GM12878 (cell line): Measurements from ENCODE around the gene WDR59. TPM values are rescaled to one million over a fixed set of nuclear protein-coding genes. Genes with fewer than 3 reads are reported as not detected.

Source experiments
- ATAC-seq: fragments of 200-7000 bp; cut with Tn5 transposase; 3 replicates; pipeline ENCODE4 v1.9.1; 2020; ENCODE audit warnings: mild to moderate bottlenecking, moderate library complexity
- BruUV-seq: library from RNA; stranded (reverse); fragments of 400-500 nt; replicated peaks from 2 replicates; lab custom pipeline; 2021; lab: Mats Ljungman, UMichigan
- CTCF ChIA-PET: fragments of 300-600 bp; sonication (Branson Sonifier 250); formaldehyde crosslinking; extraction: SDS; loops from one replicate; lab custom pipeline; 2021; ENCODE audit warnings: inconsistent platforms; lab: Yijun Ruan, JAX
- POLR2A ChIA-PET: fragments of 350-600 bp; formaldehyde crosslinking; extraction: SDS; loops from one replicate; lab custom pipeline; 2021; ENCODE audit warnings: inconsistent platforms; lab: Charles Lee
- RAD21 ChIA-PET: fragments of 300-600 bp; sonication (Branson Sonifier 250); formaldehyde crosslinking; loops from one replicate; lab custom pipeline; 2023; ENCODE audit warnings: antibody characterized with exemption; ENCODE audit not compliant: unreplicated experiment; lab: Charles Lee
- SMC1A ChIA-PET: fragments of 300-600 bp; sonication (Branson Sonifier 250); formaldehyde crosslinking; loops from one replicate; lab custom pipeline; 2023; ENCODE audit not compliant: unreplicated experiment, uncharacterized antibody; lab: Charles Lee
- DNase-seq: peaks from one replicate; pipeline ENCODE4 v3.0.0-alpha.2; 2011; ENCODE audit warnings: low read depth, low spot score
- FAIRE-seq: peaks from 3 replicates; lab custom pipeline; 2011; peaks lifted over from hg19 to GRCh38; lab: Jason Lieb, UNC
- H2AFZ ChIP-seq: 2 replicates; pipeline ENCODE4 v1.6.0; 2011; ENCODE audit warnings: low read depth, low read length, control low read depth; ENCODE audit not compliant: control insufficient read depth
- H3K27ac ChIP-seq: 2 replicates; pipeline ENCODE4 v1.5.1; 2011; ENCODE audit warnings: control low read depth; ENCODE audit not compliant: control insufficient read depth, insufficient read depth
- H3K27me3 ChIP-seq, 2 experiments: replicated peaks in 1 of 2; 2 replicates each; pipeline versions ENCODE4 v1.6.0 to v1.6.1; 2011; ENCODE audit warnings: low read length in 1 of 2; ENCODE audit not compliant: control insufficient read depth in 2 of 2, insufficient read depth in 2 of 2
- H3K36me3 ChIP-seq, 2 experiments: 2 replicates each; pipeline ENCODE4 v1.5.1; 2011; ENCODE audit warnings: low read length in 1 of 2; ENCODE audit not compliant: control insufficient read depth in 2 of 2, insufficient read depth in 2 of 2
- H3K4me1 ChIP-seq: 2 replicates; pipeline ENCODE4 v1.6.1; 2011; ENCODE audit warnings: mild to moderate bottlenecking, low read length, moderate library complexity, mixed read lengths; ENCODE audit not compliant: control insufficient read depth, insufficient read depth
- H3K4me2 ChIP-seq: 2 replicates; pipeline ENCODE4 v1.6.0; 2011; ENCODE audit warnings: control low read depth; ENCODE audit not compliant: control insufficient read depth, insufficient read depth
- H3K4me3 ChIP-seq: fragments of 200-600 bp; sonication (generic); 2 replicates; pipeline ENCODE4 v1.5.1; 2016
- H3K79me2 ChIP-seq: 2 replicates; pipeline ENCODE4 v1.6.0; 2011; ENCODE audit warnings: low read length; ENCODE audit not compliant: control insufficient read depth, insufficient read depth
- H3K9ac ChIP-seq: 2 replicates; pipeline ENCODE4 v1.8.0; 2011; ENCODE audit warnings: low read length, control low read depth, mixed read lengths; ENCODE audit not compliant: control insufficient read depth, insufficient read depth
- H3K9me3 ChIP-seq: replicated peaks from 3 replicates; pipeline ENCODE4 v1.5.1; 2011; ENCODE audit warnings: mild to moderate bottlenecking, low read length; ENCODE audit not compliant: control insufficient read depth, insufficient read depth
- H4K20me1 ChIP-seq: 2 replicates; pipeline ENCODE4 v1.6.0; 2011; ENCODE audit not compliant: control insufficient read depth, insufficient read depth
- KDM1A ChIP-seq: fragments of 200-600 bp; sonication (generic); IDR thresholded peaks from 2 replicates; pipeline ENCODE4 v1.6.1; 2016; ENCODE audit warnings: borderline replicate concordance
- YBX1 ChIP-seq: fragments of 450-650 bp; IDR thresholded peaks from 2 replicates; pipeline ENCODE4 v1.6.1; 2016; ENCODE audit warnings: antibody characterized with exemption
- WGBS: methylation state at CpG from one replicate; pipeline ENCODE4 v1.1.6; 2016; ENCODE audit warnings: low lambda C conversion rate; ENCODE audit not compliant: insufficient replicate concordance, insufficient coverage; ENCODE audit errors: missing lambda C conversion rate; 5-methylcytosine and 5-hydroxymethylcytosine counted together
- in situ Hi-C: fragments of 300-500 bp; cut with MboI; formaldehyde crosslinking; loops from 9 replicates; pipeline ENCODE4 v1.14.3; 2018; ENCODE audit warnings: mixed read lengths
- intact Hi-C: fragments of 100-400 bp; cut with micrococcal nuclease; formaldehyde crosslinking; loops from one replicate; pipeline ENCODE4 v1.14.2; 2022; ENCODE audit not compliant: unreplicated experiment
- polyA plus RNA-seq, 11 experiments: library from polyadenylated mRNA; depleted of rRNA in 4 of 11; unstranded in 6 of 11; stranded (reverse) in 5 of 11; fragments of >200 nt; fragmentation: Nextera tagmentation in 4 of 11; fragmentation: Illumina TruSeq in 1 of 11; extraction: Ambion mirVana in 4 of 11; extraction: Trizol in 1 of 11; gene quantifications; 1 replicate in 1 of 11; 2 replicates in 10 of 11; pipeline versions ENCODE4 v1.2.1 to v1.2.3, GENCODE V29; 2011 to 2016; ENCODE audit warnings: inconsistent platforms in 2 of 11, missing spikeins in 2 of 11, low read depth in 1 of 11
- total RNA-seq, 4 experiments: library from RNA; depleted of rRNA in 3 of 4; stranded (reverse); fragments of >200 nt in 3 of 4; fragmentation: Illumina TruSeq in 1 of 4; extraction: Trizol in 1 of 4; gene quantifications; 2 replicates each; pipeline versions ENCODE4 v1.2.1 to v1.2.3, GENCODE V29; 2013 to 2021
- TF ChIP-seq, protein P1 (sequence below): IDR thresholded peaks from 2 replicates; pipeline ENCODE4 v1.6.1; 2011; ENCODE audit warnings: borderline replicate concordance, low read depth, mild to moderate bottlenecking, moderate library complexity, mixed read lengths, low read length; ENCODE audit not compliant: insufficient read depth; ENCODE audit errors: extremely low read length
- TF ChIP-seq, protein P2 (sequence below): fragments of 450-650 bp; IDR thresholded peaks from 2 replicates; pipeline ENCODE4 v1.6.1; 2017; ENCODE audit warnings: mild to moderate bottlenecking, moderate library complexity

Gene WDR59
- total and polyA plus RNA-seq, 10 of the 15 experiments (the other 5 are each of a cell fraction or from before 2014, with no cell fraction given): 9.7 to 78.4 (median 24.5) TPM

DNA sequence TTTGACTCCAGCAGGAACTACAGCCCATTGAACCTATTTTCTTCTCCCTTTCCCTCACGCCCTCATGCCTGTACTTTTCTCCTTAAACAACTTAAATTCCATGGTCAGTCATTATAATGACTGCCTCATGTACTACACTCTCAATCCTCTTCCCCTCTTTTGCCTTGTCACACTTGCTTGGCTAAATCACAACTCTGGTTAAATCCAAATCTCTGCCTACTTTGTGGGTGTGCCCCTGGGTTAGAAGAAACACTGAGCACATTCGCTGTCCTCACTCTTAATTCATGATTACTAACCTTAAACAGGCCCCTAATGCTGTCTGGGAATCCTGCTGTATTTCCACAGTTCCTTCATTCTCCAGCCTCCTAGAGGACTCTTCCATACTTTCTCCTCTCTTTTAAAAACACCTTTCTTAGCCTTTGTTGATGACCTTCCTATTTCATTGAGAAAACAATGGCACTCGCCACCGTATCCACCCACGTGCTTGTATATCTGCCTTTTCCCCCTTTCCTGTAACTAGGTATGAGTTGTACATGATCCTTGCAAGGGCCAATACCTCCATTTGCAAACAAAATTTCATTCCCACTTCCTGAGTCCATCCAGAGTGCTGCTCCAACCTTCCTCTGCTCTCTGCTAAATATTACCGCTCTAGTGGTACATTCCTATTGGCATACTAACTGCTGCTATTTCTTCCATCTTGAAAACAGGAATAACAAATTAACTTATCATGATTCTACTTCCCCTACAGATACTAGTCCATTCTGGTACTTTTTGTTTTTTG is 42.8 kb upstream of the WDR59 start:
- H3K27ac ChIP-seq: no peak overlapping the region
- ChIA-PET CTCF (no interaction called here), POLR2A (interaction anchor here (0.7 kb wide), 1 partner anchor 15 kb away, joined by 3 read pairs; no protein-coding TSS in a partner anchor), RAD21 (no interaction called here), SMC1A (no interaction called here)
- intact Hi-C loops (no loop called here), in situ Hi-C loops (no loop called here)
- H3K4me2 ChIP-seq: no peak overlapping the region
- H2AFZ ChIP-seq: no peak overlapping the region
- H3K36me3 ChIP-seq: no peaks in the 10 kb centered on the region
- no peak overlapping the region for H3K4me3 ChIP-seq
- H3K4me1 ChIP-seq: peaks cover 20% of the 10 kb centered on the region
- TF ChIP-seq, protein P1, sequence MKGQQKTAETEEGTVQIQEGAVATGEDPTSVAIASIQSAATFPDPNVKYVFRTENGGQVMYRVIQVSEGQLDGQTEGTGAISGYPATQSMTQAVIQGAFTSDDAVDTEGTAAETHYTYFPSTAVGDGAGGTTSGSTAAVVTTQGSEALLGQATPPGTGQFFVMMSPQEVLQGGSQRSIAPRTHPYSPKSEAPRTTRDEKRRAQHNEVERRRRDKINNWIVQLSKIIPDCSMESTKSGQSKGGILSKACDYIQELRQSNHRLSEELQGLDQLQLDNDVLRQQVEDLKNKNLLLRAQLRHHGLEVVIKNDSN: no peak
- TF ChIP-seq YBX1 (no peak), KDM1A (no peak)
- TF ChIP-seq, protein P2, sequence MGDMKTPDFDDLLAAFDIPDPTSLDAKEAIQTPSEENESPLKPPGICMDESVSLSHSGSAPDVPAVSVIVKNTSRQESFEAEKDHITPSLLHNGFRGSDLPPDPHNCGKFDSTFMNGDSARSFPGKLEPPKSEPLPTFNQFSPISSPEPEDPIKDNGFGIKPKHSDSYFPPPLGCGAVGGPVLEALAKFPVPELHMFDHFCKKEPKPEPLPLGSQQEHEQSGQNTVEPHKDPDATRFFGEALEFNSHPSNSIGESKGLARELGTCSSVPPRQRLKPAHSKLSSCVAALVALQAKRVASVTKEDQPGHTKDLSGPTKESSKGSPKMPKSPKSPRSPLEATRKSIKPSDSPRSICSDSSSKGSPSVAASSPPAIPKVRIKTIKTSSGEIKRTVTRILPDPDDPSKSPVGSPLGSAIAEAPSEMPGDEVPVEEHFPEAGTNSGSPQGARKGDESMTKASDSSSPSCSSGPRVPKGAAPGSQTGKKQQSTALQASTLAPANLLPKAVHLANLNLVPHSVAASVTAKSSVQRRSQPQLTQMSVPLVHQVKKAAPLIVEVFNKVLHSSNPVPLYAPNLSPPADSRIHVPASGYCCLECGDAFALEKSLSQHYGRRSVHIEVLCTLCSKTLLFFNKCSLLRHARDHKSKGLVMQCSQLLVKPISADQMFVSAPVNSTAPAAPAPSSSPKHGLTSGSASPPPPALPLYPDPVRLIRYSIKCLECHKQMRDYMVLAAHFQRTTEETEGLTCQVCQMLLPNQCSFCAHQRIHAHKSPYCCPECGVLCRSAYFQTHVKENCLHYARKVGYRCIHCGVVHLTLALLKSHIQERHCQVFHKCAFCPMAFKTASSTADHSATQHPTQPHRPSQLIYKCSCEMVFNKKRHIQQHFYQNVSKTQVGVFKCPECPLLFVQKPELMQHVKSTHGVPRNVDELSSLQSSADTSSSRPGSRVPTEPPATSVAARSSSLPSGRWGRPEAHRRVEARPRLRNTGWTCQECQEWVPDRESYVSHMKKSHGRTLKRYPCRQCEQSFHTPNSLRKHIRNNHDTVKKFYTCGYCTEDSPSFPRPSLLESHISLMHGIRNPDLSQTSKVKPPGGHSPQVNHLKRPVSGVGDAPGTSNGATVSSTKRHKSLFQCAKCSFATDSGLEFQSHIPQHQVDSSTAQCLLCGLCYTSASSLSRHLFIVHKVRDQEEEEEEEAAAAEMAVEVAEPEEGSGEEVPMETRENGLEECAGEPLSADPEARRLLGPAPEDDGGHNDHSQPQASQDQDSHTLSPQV: no peak
- 96% methylated on average over 6 of the region's 6 CpGs for WGBS
- FAIRE-seq: no peak
- DNase-seq: no peak
- peaks cover 1% of the 10 kb centered on the region; the same call in 2 of the 3 replicates for H3K9me3 ChIP-seq
- H3K9ac ChIP-seq: no peak overlapping the region
- H3K27me3 ChIP-seq: no peaks in the 10 kb centered on the region
- ATAC-seq: no peak
- H4K20me1 ChIP-seq: no peaks in the 10 kb centered on the region
- no TSS peak for BruUV-seq
- H3K79me2 ChIP-seq: peaks cover 2% of the 10 kb centered on the region
